K562 (cell line): ENCODE results near the gene ZC3H12C. TPM values are rescaled to one million over a fixed set of nuclear protein-coding genes. Genes with fewer than 3 reads are reported as not detected.

Source experiments
- C11orf30 ChIP-seq: fragments of 450-650 bp; IDR thresholded peaks from 2 replicates; pipeline ENCODE4 v1.6.1; 2016; ENCODE audit warnings: low read depth, mild to moderate bottlenecking
- CBX2 ChIP-seq: fragments of 200-600 bp; sonication (generic); IDR thresholded peaks from one replicate; pipeline ENCODE4 v1.6.1; 2012; ENCODE audit warnings: mild to moderate bottlenecking, low read length, inconsistent platforms; ENCODE audit not compliant: insufficient read depth, poor library complexity, severe bottlenecking
- ETV6 ChIP-seq, 3 experiments: fragments of 150-350 bp in 1 of 3; sonication (generic) in 1 of 3; formaldehyde crosslinking in 1 of 3; IDR thresholded peaks; 2 replicates each; pipeline versions ENCODE4 v1.6.1 to v1.8.0; 2014 to 2022; ENCODE audit warnings: borderline replicate concordance in 2 of 3, low read depth in 2 of 3, antibody characterized with exemption in 1 of 3, low read length in 1 of 3, mild to moderate bottlenecking in 1 of 3, missing genetic modification reagents in 1 of 3
- HDAC2 ChIP-seq: fragments of 450-650 bp; IDR thresholded peaks from 2 replicates; pipeline ENCODE4 v1.6.1; 2016; ENCODE audit warnings: mild to moderate bottlenecking
- MAFK ChIP-seq: IDR thresholded peaks from 2 replicates; pipeline ENCODE4 v1.6.1; 2011; ENCODE audit warnings: low read length, improper control_type of control experiment
- MBD2 ChIP-seq: sonication (generic); IDR thresholded peaks from 2 replicates; pipeline ENCODE4 v1.6.1; 2016; ENCODE audit warnings: low read depth, borderline replicate concordance
- SIN3B ChIP-seq: fragments of 450-650 bp; IDR thresholded peaks from 2 replicates; pipeline ENCODE4 v1.6.1; 2017; ENCODE audit warnings: low read depth, mild to moderate bottlenecking, moderate library complexity
- ZNF609 ChIP-seq: sonication (generic); formaldehyde crosslinking; IDR thresholded peaks from 2 replicates; pipeline ENCODE4 v1.8.1; 2023; ENCODE audit warnings: missing genetic modification reagents, mild to moderate bottlenecking, borderline replicate concordance
- polyA plus RNA-seq, 8 experiments: library from polyadenylated mRNA; depleted of rRNA in 4 of 8; stranded (reverse) in 5 of 8; unstranded in 3 of 8; fragments of >200 nt; fragmentation: Nextera tagmentation in 2 of 8; fragmentation: Illumina TruSeq in 1 of 8; extraction: Ambion mirVana in 2 of 8; extraction: Trizol in 1 of 8; gene quantifications; 2 replicates each; pipeline versions ENCODE4 v1.2.1 to v1.2.3, GENCODE V29; 2011 to 2014; ENCODE audit warnings: inconsistent platforms in 1 of 8, missing spikeins in 1 of 8
- total RNA-seq, 7 experiments: library from RNA; depleted of rRNA in 6 of 7; stranded (reverse); fragments of >200 nt in 6 of 7; fragmentation: Illumina TruSeq in 2 of 7; extraction: Trizol in 2 of 7; gene quantifications; 2 replicates each; pipeline versions ENCODE4 v1.2.1 to v1.2.3, GENCODE V29; 2011 to 2021; ENCODE audit warnings: low replicate concordance in 1 of 7
- TF ChIP-seq, protein P1 (sequence below): fragments of 450-650 bp; IDR thresholded peaks from 2 replicates; pipeline ENCODE4 v1.6.1; 2017; ENCODE audit warnings: antibody characterized with exemption, mild to moderate bottlenecking
- TF ChIP-seq, protein P2 (sequence below): fragments of 450-650 bp; IDR thresholded peaks from 2 replicates; pipeline ENCODE4 v1.7.1; 2018; ENCODE audit warnings: mild to moderate bottlenecking, low read depth; ENCODE audit not compliant: partially characterized antibody
- TF ChIP-seq, protein P3 (sequence below): fragments of 450-650 bp; IDR thresholded peaks from 2 replicates; pipeline ENCODE4 v1.6.1; 2016; ENCODE audit warnings: missing biosample characterization, missing genetic modification characterization

Gene ZC3H12C
- total and polyA plus RNA-seq, 9 of the 15 experiments (the other 6 are each of a cell fraction or from before 2014, with no cell fraction given), result 0.56 to 5.9 (median 3.3) TPM

- TF ChIP-seq ZNF609 (CRISPR knock-in tag), result no peak
- 0 out of 2 replicates have a peak, but pooled peaks have one; percentile 34 for TF ChIP-seq MBD2
- peak; percentile 40; the same call in 1 of the 2 replicates for TF ChIP-seq C11orf30
- no peak for TF ChIP-seq CBX2
- TF ChIP-seq, protein P1, sequence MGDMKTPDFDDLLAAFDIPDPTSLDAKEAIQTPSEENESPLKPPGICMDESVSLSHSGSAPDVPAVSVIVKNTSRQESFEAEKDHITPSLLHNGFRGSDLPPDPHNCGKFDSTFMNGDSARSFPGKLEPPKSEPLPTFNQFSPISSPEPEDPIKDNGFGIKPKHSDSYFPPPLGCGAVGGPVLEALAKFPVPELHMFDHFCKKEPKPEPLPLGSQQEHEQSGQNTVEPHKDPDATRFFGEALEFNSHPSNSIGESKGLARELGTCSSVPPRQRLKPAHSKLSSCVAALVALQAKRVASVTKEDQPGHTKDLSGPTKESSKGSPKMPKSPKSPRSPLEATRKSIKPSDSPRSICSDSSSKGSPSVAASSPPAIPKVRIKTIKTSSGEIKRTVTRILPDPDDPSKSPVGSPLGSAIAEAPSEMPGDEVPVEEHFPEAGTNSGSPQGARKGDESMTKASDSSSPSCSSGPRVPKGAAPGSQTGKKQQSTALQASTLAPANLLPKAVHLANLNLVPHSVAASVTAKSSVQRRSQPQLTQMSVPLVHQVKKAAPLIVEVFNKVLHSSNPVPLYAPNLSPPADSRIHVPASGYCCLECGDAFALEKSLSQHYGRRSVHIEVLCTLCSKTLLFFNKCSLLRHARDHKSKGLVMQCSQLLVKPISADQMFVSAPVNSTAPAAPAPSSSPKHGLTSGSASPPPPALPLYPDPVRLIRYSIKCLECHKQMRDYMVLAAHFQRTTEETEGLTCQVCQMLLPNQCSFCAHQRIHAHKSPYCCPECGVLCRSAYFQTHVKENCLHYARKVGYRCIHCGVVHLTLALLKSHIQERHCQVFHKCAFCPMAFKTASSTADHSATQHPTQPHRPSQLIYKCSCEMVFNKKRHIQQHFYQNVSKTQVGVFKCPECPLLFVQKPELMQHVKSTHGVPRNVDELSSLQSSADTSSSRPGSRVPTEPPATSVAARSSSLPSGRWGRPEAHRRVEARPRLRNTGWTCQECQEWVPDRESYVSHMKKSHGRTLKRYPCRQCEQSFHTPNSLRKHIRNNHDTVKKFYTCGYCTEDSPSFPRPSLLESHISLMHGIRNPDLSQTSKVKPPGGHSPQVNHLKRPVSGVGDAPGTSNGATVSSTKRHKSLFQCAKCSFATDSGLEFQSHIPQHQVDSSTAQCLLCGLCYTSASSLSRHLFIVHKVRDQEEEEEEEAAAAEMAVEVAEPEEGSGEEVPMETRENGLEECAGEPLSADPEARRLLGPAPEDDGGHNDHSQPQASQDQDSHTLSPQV, result no peak
- TF ChIP-seq SIN3B, result no peak
- TF ChIP-seq, protein P2, sequence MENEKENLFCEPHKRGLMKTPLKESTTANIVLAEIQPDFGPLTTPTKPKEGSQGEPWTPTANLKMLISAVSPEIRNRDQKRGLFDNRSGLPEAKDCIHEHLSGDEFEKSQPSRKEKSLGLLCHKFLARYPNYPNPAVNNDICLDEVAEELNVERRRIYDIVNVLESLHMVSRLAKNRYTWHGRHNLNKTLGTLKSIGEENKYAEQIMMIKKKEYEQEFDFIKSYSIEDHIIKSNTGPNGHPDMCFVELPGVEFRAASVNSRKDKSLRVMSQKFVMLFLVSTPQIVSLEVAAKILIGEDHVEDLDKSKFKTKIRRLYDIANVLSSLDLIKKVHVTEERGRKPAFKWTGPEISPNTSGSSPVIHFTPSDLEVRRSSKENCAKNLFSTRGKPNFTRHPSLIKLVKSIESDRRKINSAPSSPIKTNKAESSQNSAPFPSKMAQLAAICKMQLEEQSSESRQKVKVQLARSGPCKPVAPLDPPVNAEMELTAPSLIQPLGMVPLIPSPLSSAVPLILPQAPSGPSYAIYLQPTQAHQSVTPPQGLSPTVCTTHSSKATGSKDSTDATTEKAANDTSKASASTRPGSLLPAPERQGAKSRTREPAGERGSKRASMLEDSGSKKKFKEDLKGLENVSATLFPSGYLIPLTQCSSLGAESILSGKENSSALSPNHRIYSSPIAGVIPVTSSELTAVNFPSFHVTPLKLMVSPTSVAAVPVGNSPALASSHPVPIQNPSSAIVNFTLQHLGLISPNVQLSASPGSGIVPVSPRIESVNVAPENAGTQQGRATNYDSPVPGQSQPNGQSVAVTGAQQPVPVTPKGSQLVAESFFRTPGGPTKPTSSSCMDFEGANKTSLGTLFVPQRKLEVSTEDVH, result no peak
- TF ChIP-seq, protein P3, sequence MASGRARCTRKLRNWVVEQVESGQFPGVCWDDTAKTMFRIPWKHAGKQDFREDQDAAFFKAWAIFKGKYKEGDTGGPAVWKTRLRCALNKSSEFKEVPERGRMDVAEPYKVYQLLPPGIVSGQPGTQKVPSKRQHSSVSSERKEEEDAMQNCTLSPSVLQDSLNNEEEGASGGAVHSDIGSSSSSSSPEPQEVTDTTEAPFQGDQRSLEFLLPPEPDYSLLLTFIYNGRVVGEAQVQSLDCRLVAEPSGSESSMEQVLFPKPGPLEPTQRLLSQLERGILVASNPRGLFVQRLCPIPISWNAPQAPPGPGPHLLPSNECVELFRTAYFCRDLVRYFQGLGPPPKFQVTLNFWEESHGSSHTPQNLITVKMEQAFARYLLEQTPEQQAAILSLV (tag), result 0 out of 2 replicates have a peak, but pooled peaks have one; percentile 10
- no peak for TF ChIP-seq ETV6 (IDR thresholded peaks at IDR 0.05; ENCODE audit: borderline replicate concordance in 1 of 2, low read depth in 2 of 2, low read length in 1 of 2)
- no peak for TF ChIP-seq ETV6 (CRISPR knock-in tag; IDR thresholded peaks at IDR 0.05; ENCODE audit: borderline replicate concordance)
- no peak for TF ChIP-seq MAFK
- TF ChIP-seq HDAC2, result 0 out of 2 replicates have a peak, but pooled peaks have one; percentile 54
These were observed 55.9 kb downstream of the ZC3H12C start (continued) for GRCh38 chr11:110148775-110149744.
